ENCODE data around the gene SFTPD.
"Not testable (repeated sequence)": the region's sequence is repeated elsewhere in the genome, so short reads cannot be mapped to it uniquely, and the experiment has no call there.

Gene SFTPD

DNA sequence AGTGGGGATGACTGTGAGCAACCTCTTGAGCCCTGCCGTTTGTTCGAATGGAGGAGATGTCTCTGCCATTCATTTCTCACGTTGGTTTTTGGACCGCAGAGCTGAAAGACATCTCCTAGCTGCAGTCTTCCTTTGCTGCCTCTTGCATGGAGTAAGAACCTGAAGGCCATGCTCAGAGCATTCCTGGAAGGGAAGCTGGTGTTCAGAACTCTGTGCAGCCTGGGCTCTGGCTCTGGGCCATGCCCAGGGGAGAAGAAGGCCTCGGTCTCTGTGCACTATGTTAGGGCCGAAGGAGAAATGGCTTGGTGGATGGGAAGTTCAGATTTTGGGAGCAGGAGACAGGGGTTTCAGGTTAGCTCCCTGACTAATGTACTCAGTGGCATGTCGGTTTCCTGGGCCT is 22.9 kb downstream of the SFTPD start:
- in situ Hi-C loops (cut with HindIII; ENCODE audit: low sequenced_read_pairs): no loop called here
- no peak for DNase-seq (ENCODE audit: low read depth)
- TF ChIP-seq, protein P1, sequence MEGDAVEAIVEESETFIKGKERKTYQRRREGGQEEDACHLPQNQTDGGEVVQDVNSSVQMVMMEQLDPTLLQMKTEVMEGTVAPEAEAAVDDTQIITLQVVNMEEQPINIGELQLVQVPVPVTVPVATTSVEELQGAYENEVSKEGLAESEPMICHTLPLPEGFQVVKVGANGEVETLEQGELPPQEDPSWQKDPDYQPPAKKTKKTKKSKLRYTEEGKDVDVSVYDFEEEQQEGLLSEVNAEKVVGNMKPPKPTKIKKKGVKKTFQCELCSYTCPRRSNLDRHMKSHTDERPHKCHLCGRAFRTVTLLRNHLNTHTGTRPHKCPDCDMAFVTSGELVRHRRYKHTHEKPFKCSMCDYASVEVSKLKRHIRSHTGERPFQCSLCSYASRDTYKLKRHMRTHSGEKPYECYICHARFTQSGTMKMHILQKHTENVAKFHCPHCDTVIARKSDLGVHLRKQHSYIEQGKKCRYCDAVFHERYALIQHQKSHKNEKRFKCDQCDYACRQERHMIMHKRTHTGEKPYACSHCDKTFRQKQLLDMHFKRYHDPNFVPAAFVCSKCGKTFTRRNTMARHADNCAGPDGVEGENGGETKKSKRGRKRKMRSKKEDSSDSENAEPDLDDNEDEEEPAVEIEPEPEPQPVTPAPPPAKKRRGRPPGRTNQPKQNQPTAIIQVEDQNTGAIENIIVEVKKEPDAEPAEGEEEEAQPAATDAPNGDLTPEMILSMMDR (IDR thresholded peaks at IDR 0.05; ENCODE audit: low read depth, low read length, missing control alignments): no peak

DNA sequence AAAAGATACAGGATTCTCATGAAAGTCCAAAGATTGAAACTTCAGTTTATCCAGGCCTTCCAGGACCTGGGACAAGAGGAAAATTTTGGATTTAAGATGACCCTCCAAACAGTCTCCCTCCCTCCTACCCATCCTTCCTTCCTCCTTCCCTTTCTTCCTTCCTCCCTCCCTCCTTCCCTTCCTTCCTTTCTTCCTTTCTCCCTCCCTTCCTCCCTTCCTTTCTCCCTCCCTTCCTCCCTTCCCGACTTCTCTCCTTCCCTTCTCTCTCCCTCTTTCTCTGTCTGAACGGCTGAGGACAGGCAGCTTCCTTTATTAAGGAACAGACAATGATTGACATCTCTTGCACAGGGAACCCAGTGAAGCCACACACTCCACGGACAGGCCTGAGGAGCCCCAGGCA is 23.3 kb downstream of the SFTPD start:
- no peak for DNase-seq (ENCODE audit: low read depth)
- TF ChIP-seq, protein P1 (IDR thresholded peaks at IDR 0.05; ENCODE audit: low read depth, low read length, missing control alignments): no peak
- H3K4me3 ChIP-seq (ENCODE audit: low read depth, low read length): no peak overlapping the region
- in situ Hi-C loops (cut with HindIII; ENCODE audit: low sequenced_read_pairs): no loop called here

More for the DNA sequence above, 22.9 kb downstream of the SFTPD start:
- no peak overlapping the region for H3K4me3 ChIP-seq (ENCODE audit: low read depth, low read length)

DNA sequence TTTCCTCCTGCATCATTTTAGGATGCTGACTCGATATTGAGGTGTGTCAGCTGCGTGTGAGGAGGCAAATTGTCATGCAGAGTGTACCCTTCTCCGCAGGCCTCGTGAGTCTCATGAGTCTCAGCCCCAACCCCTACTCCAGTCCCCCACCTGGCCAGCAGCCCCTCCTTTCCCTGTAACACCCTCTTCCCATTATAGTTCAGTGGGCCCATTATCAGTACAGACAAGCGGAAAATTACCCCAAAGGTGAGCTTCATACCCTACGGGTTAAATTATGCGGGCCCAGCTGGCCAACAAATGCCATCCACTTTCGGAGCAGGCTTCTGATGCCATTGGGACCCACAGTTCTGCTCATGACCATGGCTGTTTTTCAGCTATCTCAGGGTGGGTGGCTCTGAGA is 25.2 kb downstream of the SFTPD start:
- TF ChIP-seq, protein P1 (IDR thresholded peaks at IDR 0.05; ENCODE audit: low read depth, low read length, missing control alignments): no peak
- no peak overlapping the region for H3K4me3 ChIP-seq (ENCODE audit: low read depth, low read length)
- no peak for DNase-seq (ENCODE audit: low read depth)
- in situ Hi-C loops (cut with HindIII; ENCODE audit: low sequenced_read_pairs): loop anchor here (25.0 kb wide), 1 partner anchor 561 kb away; no protein-coding TSS in a partner anchor

DNA sequence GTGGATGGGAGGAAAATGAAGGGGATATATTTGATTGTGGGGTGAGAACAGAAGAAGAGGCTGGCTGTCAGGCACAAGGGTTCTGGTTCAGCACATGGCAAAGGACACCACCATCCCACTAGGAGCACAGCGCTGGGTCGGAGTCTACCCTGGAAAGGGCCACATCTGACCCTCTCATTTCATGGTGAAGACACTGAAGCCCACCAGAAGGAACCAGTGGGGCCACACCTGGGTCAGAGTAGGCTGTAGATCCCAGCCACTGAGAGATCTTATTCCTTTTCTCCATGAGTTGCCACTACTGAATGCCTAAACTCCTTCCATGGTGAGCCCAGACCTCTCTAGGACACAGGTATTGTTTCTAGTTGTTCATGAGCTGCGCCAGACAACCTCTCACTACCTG is 25.8 kb downstream of the SFTPD start:
- in situ Hi-C loops (cut with HindIII; ENCODE audit: low sequenced_read_pairs): loop anchor here (25.0 kb wide), 1 partner anchor 561 kb away; no protein-coding TSS in a partner anchor
- TF ChIP-seq, protein P1 (IDR thresholded peaks at IDR 0.05; ENCODE audit: low read depth, low read length, missing control alignments): no peak
- H3K4me3 ChIP-seq (ENCODE audit: low read depth, low read length): no peak overlapping the region
- DNase-seq (ENCODE audit: low read depth): no peak

DNA sequence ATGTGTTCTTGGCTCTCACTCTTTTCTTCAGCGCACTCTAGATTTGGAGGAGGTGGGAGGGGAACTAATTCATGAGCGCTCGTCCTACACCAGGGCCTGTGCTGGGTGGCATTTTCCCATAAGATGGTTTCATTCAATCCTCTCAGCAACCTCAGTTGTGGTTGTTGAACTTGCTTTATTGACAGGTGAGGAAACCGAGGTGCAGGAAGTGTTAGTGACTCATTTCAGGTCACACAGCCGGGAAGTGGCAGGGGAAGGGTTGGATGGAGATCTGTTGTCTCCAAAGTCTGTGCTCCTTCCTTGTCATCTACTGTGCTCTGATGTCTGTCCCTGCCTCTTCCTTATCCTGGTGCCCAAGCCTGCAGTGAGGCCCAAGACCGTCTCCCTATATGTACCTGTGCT is 26.9 kb downstream of the SFTPD start:
- in situ Hi-C loops (cut with HindIII; ENCODE audit: low sequenced_read_pairs): loop anchor here (25.0 kb wide), 1 partner anchor 560 kb away; no protein-coding TSS in a partner anchor
- DNase-seq (ENCODE audit: low read depth); H3K4me3 ChIP-seq (ENCODE audit: low read depth, low read length): not testable (repeated sequence)

DNA sequence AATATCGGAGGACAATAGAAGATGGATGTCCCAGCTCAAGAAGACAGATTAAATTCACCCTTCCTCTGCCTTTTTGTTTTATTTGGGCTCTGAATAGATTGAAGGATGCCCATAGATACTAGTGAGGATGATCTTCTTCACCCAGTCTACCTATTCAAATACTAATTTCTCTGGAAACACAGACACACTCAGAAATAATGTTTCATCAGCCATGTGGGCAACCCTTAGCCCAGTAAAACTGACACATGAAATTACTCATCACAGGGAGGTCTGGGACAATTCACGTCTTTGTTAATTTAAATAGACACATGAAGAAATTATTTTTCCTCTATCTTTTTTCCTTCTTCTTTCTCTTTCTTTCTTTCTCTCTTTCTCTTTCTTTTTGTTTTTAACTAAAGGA is 33.1 kb downstream of the SFTPD start:
- not testable (repeated sequence) for H3K4me3 ChIP-seq (ENCODE audit: low read depth, low read length); DNase-seq (ENCODE audit: low read depth)
- in situ Hi-C loops (cut with HindIII; ENCODE audit: low sequenced_read_pairs): loop anchor here (25.0 kb wide), 1 partner anchor 554 kb away; no protein-coding TSS in a partner anchor

DNA sequence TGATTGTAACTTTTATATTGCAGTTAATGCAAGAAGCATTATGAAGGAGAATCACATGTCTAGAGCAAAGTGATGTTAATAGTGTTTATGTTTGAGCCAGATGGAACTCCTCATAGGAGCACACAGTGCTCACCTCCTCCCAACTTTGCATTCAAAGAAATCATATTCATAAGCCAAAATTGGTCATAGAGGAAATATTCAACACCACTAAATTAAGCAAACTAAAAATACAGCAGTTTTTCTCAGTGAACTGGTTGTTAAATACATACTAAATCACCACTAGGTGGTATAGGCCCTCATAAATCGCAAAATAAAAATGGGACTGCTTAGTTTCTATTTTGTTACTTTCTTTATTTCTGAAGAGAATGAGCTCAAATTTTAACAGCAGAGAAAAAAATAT is 34.4 kb downstream of the SFTPD start:
- not testable (repeated sequence) for H3K4me3 ChIP-seq (ENCODE audit: low read depth, low read length); DNase-seq (ENCODE audit: low read depth)
- in situ Hi-C loops (cut with HindIII; ENCODE audit: low sequenced_read_pairs): loop anchor here (25.0 kb wide), 1 partner anchor 552 kb away; no protein-coding TSS in a partner anchor

DNA sequence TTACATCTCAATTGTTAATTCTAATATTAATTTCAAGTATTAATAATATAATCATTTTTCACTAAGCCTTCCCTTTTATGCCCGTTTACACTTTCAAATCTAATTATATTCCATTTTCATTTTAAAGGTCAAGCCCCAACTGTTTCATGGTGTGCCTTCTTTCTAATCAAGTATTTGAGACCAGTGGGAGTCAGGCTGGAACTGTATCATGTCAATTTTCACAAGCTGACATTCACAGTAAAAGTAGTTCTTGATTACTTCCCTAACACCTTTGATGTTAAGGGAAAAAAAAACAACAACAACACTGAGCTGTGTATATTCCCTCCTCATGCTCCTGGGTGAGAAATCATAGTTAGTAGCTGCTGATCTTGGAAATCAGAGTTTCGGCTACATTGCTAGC is 38.1 kb downstream of the SFTPD start:
- in situ Hi-C loops (cut with HindIII; ENCODE audit: low sequenced_read_pairs): loop anchor here (25.0 kb wide), 1 partner anchor 549 kb away; no protein-coding TSS in a partner anchor
- H3K4me3 ChIP-seq (ENCODE audit: low read depth, low read length): no peak overlapping the region
- DNase-seq (ENCODE audit: low read depth): no peak
- TF ChIP-seq, protein P1 (IDR thresholded peaks at IDR 0.05; ENCODE audit: low read depth, low read length, missing control alignments): no peak

Measured in astrocyte of the cerebellum (primary cell).